Astrocyte of the cerebellum (primary cell): ENCODE data around the gene PRKN.

ENCODE experiments used
- DNase-seq: peaks from one replicate; pipeline ENCODE4 v3.0.0-alpha.2; 2011; ENCODE audit warnings: low read depth
- H3K4me3 ChIP-seq: 2 replicates; pipeline ENCODE4 v1.5.1; 2011; ENCODE audit warnings: mild to moderate bottlenecking, low read depth, low read length, moderate library complexity
- CTCF ChIP-seq: IDR thresholded peaks from 2 replicates; pipeline ENCODE4 v1.5.1; 2012; ENCODE audit warnings: low read length, low read depth, moderate library complexity, mild to moderate bottlenecking; ENCODE audit errors: missing control alignments
- in situ Hi-C: cut with HindIII; loops from 2 replicates; pipeline ENCODE4 v1.10.0; 2017; ENCODE audit warnings: low sequenced_read_pairs

Gene PRKN

GRCh38 chr6:162685586-162685985 is 42.0 kb downstream of the PRKN start:
- in situ Hi-C loops: no loop called here
- no peak for DNase-seq
- no peak for TF ChIP-seq CTCF
- no peak overlapping the region for H3K4me3 ChIP-seq

- in situ Hi-C loops: no loop called here
- DNase-seq: no peak
- no peak for TF ChIP-seq CTCF
- H3K4me3 ChIP-seq: no peak overlapping the region
These were observed 42.6 kb downstream of the PRKN start for GRCh38 chr6:162684961-162685360.

- no peak for DNase-seq
- no peak for TF ChIP-seq CTCF
- no peak overlapping the region for H3K4me3 ChIP-seq
- in situ Hi-C loops: no loop called here
These were observed 43.5 kb downstream of the PRKN start for GRCh38 chr6:162684052-162684451.

DNA sequence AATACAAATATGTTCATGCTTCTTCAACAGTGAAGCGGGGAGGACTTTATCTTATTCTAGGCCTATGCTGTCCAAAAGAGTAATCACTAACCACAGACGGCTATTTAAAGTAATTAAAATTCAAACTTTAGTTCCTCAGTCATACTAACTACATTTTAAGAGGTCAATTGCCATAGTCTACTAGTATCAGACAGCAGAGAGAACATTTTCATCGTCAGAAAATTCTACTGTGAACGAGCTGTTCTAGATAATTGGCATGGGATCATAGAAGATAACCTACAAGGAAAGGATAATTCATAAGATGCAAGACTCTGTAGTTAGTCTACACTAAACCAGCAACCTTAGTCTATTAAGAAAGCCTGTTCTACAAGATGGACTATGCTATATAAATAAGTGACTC is 44.4 kb downstream of the PRKN start:
- in situ Hi-C loops: no loop called here
- DNase-seq: no peak
- no peak overlapping the region for H3K4me3 ChIP-seq
- no peak for TF ChIP-seq CTCF

- in situ Hi-C loops: no loop called here
- no peak for DNase-seq
- no peak overlapping the region for H3K4me3 ChIP-seq
- no peak for TF ChIP-seq CTCF
These were observed 46.1 kb downstream of the PRKN start for GRCh38 chr6:162681447-162681846.

DNA sequence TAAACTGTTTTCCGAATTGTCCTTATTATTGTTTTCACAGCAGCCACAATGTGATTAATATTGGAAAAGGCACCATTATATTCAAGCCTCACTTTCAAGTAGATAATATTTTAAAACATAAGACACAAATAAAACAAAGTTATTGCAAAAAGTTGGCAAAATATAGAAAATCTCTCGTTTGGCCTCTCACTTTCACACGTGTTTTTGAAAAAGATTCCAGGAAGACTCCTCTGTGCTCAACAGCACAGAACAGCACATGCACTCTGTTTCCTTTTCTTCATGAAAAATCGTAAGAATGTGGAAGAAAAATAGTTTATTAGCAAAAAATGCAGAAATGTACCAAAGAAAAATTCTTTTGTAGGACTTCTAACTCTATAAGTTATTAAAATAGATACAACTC is 46.7 kb downstream of the PRKN start:
- DNase-seq: no peak
- in situ Hi-C loops: no loop called here
- H3K4me3 ChIP-seq: no peak overlapping the region
- TF ChIP-seq CTCF: no peak

DNA sequence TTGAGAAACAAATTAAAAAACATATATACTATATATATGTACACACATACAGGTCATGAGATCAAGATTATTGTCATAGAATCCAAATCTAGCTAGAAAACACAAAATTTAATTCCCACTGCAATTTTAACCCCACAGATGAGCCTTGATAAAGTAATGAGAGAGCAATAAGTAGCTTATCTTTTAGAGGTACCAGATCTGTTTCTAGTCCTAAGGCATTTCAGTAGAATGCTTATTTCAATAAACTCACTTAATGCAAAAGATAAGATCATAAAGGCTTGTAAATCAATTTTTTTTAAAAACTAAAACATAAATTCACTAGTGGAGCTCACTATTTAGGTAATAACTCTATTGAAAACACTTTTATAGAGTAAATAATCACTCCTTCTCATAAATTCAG is 47.2 kb downstream of the PRKN start:
- DNase-seq: no peak
- H3K4me3 ChIP-seq: no peak overlapping the region
- no peak for TF ChIP-seq CTCF
- in situ Hi-C loops: no loop called here
